ENCODE data around the gene MRPL12.

GRCh38 chr17:81664051-81664470, 39.1 kb upstream of the MRPL12 start:
- TF ChIP-seq POLR2AphosphoS5 (IDR thresholded peaks at IDR 0.05; ENCODE audit: low read depth, low read length) = no peak
- TF ChIP-seq REST (IDR thresholded peaks at IDR 0.05; ENCODE audit: insufficient read depth in 1 of 2, low read depth in 2 of 2, low read length in 2 of 2) = no peak
- no peak for TF ChIP-seq SIN3A (IDR thresholded peaks at IDR 0.05; ENCODE audit: borderline replicate concordance, insufficient read depth, low read length)
- TF ChIP-seq TAF1 (IDR thresholded peaks at IDR 0.05; ENCODE audit: borderline replicate concordance, insufficient read depth, low read length) = no peak
